Neuronal stem cell (in vitro differentiated cells): ENCODE data around the gene UNC80.

Experiments used
- DNase-seq: peaks from one replicate; pipeline ENCODE4 v3.0.0-alpha.2; 2013; ENCODE audit warnings: low spot score
- H2AFZ ChIP-seq: one replicate; pipeline ENCODE4 v1.6.1; 2013; ENCODE audit warnings: mild to moderate bottlenecking, low read length, inconsistent platforms
- H2AK5ac ChIP-seq: 2 replicates; pipeline ENCODE4 v1.6.1; 2013; ENCODE audit warnings: low read depth, mild to moderate bottlenecking, inconsistent platforms, low read length, moderate library complexity, mixed read lengths
- H2BK120ac ChIP-seq: 2 replicates; pipeline ENCODE4 v1.6.1; 2013; ENCODE audit warnings: low read depth, mild to moderate bottlenecking, inconsistent platforms, low read length, moderate library complexity, mixed read lengths
- H2BK12ac ChIP-seq: one replicate; pipeline ENCODE4 v1.6.1; 2013; ENCODE audit warnings: low read length, inconsistent platforms
- H2BK15ac ChIP-seq: 2 replicates; pipeline ENCODE4 v1.6.1; 2013; ENCODE audit warnings: mild to moderate bottlenecking, low read length, inconsistent platforms, mixed read lengths
- H2BK5ac ChIP-seq: one replicate; pipeline ENCODE4 v1.6.1; 2013; ENCODE audit warnings: inconsistent platforms, mild to moderate bottlenecking, low read length, moderate library complexity
- H3K14ac ChIP-seq: one replicate; pipeline ENCODE4 v1.6.1; 2013; ENCODE audit warnings: low read length, inconsistent platforms
- H3K18ac ChIP-seq: 2 replicates; pipeline ENCODE4 v1.6.1; 2013; ENCODE audit warnings: low read length, inconsistent platforms
- H3K23ac ChIP-seq: 2 replicates; pipeline ENCODE4 v1.6.1; 2013; ENCODE audit warnings: low read depth, mild to moderate bottlenecking, mixed read lengths, low read length, inconsistent platforms; ENCODE audit not compliant: poor library complexity
- H3K27ac ChIP-seq: replicated peaks from 3 replicates; pipeline ENCODE4 v1.5.1; 2013; ENCODE audit warnings: low read length, inconsistent platforms
- H3K27me3 ChIP-seq, 3 experiments: 2 replicates each; pipeline ENCODE4 v1.6.1; 2013; ENCODE audit warnings: low read length in 3 of 3, mild to moderate bottlenecking in 2 of 3, inconsistent platforms in 1 of 3, low read depth in 1 of 3, mixed read lengths in 1 of 3, moderate library complexity in 1 of 3; ENCODE audit not compliant: control insufficient read depth in 3 of 3, insufficient read depth in 3 of 3
- H3K36me3 ChIP-seq, 2 donors: replicated peaks in 1 of 2; 2 replicates each; pipeline ENCODE4 v1.6.1; 2013; ENCODE audit warnings: low read length in 2 of 2; ENCODE audit not compliant: control insufficient read depth in 2 of 2, insufficient read depth in 2 of 2
- H3K4ac ChIP-seq: 2 replicates; pipeline ENCODE4 v1.6.1; 2013; ENCODE audit warnings: inconsistent platforms, mild to moderate bottlenecking, low read length, moderate library complexity
- H3K4me1 ChIP-seq, 2 donors: 1 replicate in 1 of 2; 2 replicates in 1 of 2; pipeline ENCODE4 v1.6.1; 2013; ENCODE audit warnings: low read length in 2 of 2, low read depth in 1 of 2; ENCODE audit not compliant: control insufficient read depth in 2 of 2, insufficient read depth in 1 of 2
- H3K4me2 ChIP-seq: one replicate; pipeline ENCODE4 v1.6.1; 2013; ENCODE audit warnings: mild to moderate bottlenecking, low read length, inconsistent platforms; ENCODE audit not compliant: insufficient read depth, poor library complexity, severe bottlenecking
- H3K4me3 ChIP-seq, 2 donors: 2 replicates each; pipeline ENCODE4 v1.5.1; 2013; ENCODE audit warnings: low read length in 2 of 2, mild to moderate bottlenecking in 2 of 2, inconsistent platforms in 1 of 2, moderate library complexity in 1 of 2
- H3K79me1 ChIP-seq: one replicate; pipeline ENCODE4 v1.6.1; 2013; ENCODE audit warnings: low read depth, mild to moderate bottlenecking, inconsistent platforms, low read length, moderate library complexity
- H3K9ac ChIP-seq: one replicate; pipeline ENCODE4 v1.6.1; 2013; ENCODE audit warnings: mild to moderate bottlenecking, low read depth, low read length, inconsistent platforms; ENCODE audit not compliant: poor library complexity
- H3K9me3 ChIP-seq, 2 donors: replicated peaks in 1 of 2; 2 replicates each; pipeline versions ENCODE3 to v1.6.1; 2013; ENCODE audit warnings: low read length in 2 of 2, mild to moderate bottlenecking in 2 of 2, inconsistent platforms in 1 of 2, low read depth in 1 of 2, mixed read lengths in 1 of 2, moderate library complexity in 1 of 2; ENCODE audit not compliant: control insufficient read depth in 2 of 2, insufficient read depth in 1 of 2
- H4K8ac ChIP-seq: one replicate; pipeline ENCODE4 v1.6.1; 2013; ENCODE audit warnings: low read depth, mild to moderate bottlenecking, inconsistent platforms, low read length, moderate library complexity
- H4K91ac ChIP-seq: one replicate; pipeline ENCODE4 v1.6.1; 2013; ENCODE audit warnings: low read length, low read depth, mild to moderate bottlenecking, inconsistent platforms; ENCODE audit not compliant: poor library complexity
- WGBS, 2 donors: extraction: QIAGEN DNeasy Blood & Tissue Kit; methylation state at CpG; one replicate each; pipeline ENCODE4 v1.1.7; 2013; ENCODE audit warnings: missing lambda C conversion rate in 2 of 2, mixed read lengths in 1 of 2; ENCODE audit not compliant: insufficient read length in 2 of 2, insufficient replicate concordance in 1 of 2; ENCODE audit errors: extremely low coverage in 2 of 2; 5-methylcytosine and 5-hydroxymethylcytosine counted together

The UNC80 gene

DNA sequence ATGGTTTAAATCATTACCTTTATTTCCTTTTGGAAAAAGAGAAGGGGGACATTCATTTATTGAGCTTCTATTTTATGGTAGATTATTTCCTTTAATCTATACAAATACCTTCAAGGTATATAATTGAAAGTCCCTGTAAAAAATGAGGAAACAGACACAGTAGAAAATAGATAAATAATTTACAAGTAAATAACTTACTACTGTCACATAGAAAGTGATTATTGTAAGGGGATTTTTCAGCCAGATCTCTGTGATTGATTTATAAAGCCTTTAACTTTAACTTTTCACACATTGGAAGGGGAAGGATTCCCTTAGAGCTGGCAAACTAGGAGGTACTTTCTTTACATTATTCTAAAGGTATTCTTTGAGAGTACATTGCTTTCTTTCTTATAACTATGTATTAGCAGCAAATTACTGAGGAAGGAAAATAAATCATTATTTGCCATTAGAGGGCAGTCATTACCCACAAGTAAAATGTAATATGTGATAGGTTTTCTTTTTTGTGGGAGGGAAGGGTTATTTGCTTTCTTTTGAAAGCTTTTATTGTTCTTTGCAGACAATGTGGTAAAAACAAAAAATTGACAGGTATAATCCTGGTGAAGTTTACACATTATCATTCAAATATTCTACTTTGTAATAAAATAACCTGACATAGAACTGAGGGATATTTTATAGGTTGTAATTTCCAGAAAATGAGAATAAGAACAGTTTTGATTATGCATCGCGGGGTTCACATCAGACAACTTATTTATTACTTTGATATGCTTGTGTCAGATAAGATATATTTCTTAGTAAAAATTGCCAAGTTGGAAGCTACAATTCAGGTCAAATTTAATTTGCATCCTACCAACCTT is 206.0 kb downstream of the UNC80 start:
- Histone ChIP-seq H3K4me2 (no peak overlapping the region), H2BK120ac (no peak overlapping the region), H3K27ac (no peak overlapping the region), H3K18ac (no peak overlapping the region), H2AK5ac (no peak overlapping the region), H3K79me1 (no peaks in the 10 kb centered on the region), H3K4me3 (no peak overlapping the region), H3K4ac (no peak overlapping the region), H4K91ac (no peak overlapping the region), H2BK12ac (no peak overlapping the region), H3K27me3 (no peaks in the 10 kb centered on the region), H2BK15ac (no peak overlapping the region), H3K4me1 (no peaks in the 10 kb centered on the region), H2BK5ac (no peak overlapping the region), H3K14ac (no peak overlapping the region), H4K8ac (no peak overlapping the region), H2AFZ (no peak overlapping the region), H3K23ac (no peak overlapping the region), H3K9ac (no peak overlapping the region), H3K36me3 (no peaks in the 10 kb centered on the region), H3K9me3 (no peaks in the 10 kb centered on the region)
- no CpG with 5 or more reads among the region's 2 CpGs for WGBS, 2 donors
- DNase-seq, result peak; percentile 21

DNA sequence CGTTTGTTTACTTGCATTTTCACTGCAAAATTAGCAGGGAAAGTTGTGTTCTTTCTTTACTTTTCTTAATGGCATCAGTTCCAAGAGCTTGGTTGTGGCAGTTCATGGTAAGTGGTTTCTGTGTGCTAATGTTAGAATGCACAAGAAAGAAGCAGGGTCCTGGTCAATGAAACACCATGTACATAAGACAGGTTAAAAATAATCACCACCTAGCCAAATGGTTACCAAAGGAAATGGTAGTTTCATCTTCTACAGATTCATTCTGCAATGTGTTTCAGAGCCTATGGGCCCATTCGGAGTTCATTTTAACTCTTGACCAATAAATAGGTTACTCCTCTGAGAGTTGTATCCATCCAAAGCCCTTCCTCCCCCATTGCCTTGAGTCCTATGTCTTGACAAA is 212.7 kb downstream of the UNC80 start:
- Histone ChIP-seq H2AFZ (no peak overlapping the region), H3K27ac (no peak overlapping the region), H3K4me1 (no peaks in the 10 kb centered on the region), H3K79me1 (no peaks in the 10 kb centered on the region), H3K9me3 (no peaks in the 10 kb centered on the region), H2BK5ac (no peak overlapping the region), H2BK15ac (no peak overlapping the region), H3K36me3 (no peaks in the 10 kb centered on the region), H3K4ac (no peak overlapping the region), H2BK12ac (no peak overlapping the region), H4K91ac (no peak overlapping the region), H3K9ac (no peak overlapping the region), H3K14ac (no peak overlapping the region), H3K4me3 (no peak overlapping the region), H2AK5ac (no peak overlapping the region), H3K18ac (no peak overlapping the region), H3K23ac (no peak overlapping the region), H3K4me2 (no peak overlapping the region), H3K27me3 (no peaks in the 10 kb centered on the region), H2BK120ac (no peak overlapping the region), H4K8ac (no peak overlapping the region)
- no peak for DNase-seq
- no CpG with 5 or more reads among the region's 2 CpGs for WGBS, 2 donors

DNA sequence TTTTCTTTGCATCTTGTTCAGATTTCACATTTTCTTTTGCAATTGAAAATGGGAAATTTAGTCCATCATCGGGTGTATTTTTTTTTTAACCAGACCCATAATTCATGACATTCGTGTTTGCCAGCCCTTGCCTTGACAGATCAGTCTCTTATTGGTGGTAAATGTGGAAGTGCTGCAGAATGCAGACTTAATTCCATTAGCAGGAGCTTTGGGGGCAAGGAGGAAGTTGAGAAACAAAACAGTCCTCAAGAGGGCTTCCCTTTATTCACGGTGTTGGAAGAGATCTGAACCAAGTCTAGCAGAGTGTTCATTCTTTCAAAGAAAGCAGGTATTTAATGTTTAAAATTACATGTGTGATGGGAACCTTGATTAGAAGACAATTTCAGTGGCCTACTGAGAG is 214.2 kb downstream of the UNC80 start:
- Histone ChIP-seq H4K8ac (no peak overlapping the region), H3K4me1 (no peaks in the 10 kb centered on the region), H3K9ac (no peak overlapping the region), H2AK5ac (no peak overlapping the region), H2BK15ac (no peak overlapping the region), H2AFZ (no peak overlapping the region), H3K18ac (no peak overlapping the region), H4K91ac (no peak overlapping the region), H3K79me1 (no peaks in the 10 kb centered on the region), H3K4me3 (no peak overlapping the region), H2BK120ac (no peak overlapping the region), H2BK5ac (no peak overlapping the region), H3K14ac (no peak overlapping the region), H3K9me3 (no peaks in the 10 kb centered on the region), H2BK12ac (no peak overlapping the region), H3K4me2 (no peak overlapping the region), H3K36me3 (no peaks in the 10 kb centered on the region), H3K23ac (no peak overlapping the region), H3K27ac (no peak overlapping the region), H3K27me3 (no peaks in the 10 kb centered on the region), H3K4ac (no peak overlapping the region)
- WGBS, 2 donors, result no CpG with 5 or more reads among the region's 3 CpGs
- DNase-seq, result no peak

DNA sequence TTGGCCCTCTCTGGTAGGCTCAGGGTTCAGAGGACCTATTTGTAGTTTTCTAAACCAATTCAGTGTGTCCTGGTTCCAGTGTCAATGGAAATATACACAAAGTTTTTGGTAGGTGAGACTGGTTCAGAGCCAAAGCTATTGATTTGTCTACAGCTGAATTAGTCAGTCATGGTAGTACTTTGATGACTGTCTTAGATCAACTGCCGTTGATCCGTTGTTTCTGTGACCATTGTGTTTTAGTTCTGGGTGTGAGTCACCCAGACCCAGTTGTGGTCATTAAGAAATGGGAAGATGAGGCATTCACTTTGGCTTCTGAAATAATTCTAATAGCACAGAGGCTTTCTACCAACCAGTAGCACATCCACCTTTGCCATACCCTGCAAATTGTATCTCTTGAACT is 214.8 kb downstream of the UNC80 start:
- no peak overlapping the region for H2BK120ac ChIP-seq

More for the DNA sequence above, 214.8 kb downstream of the UNC80 start:
- H3K27ac ChIP-seq, result no peak overlapping the region
- H3K27me3 ChIP-seq, result no peaks in the 10 kb centered on the region
- no peak overlapping the region for H4K8ac ChIP-seq
- H3K36me3 ChIP-seq, result no peaks in the 10 kb centered on the region
- H3K4me2 ChIP-seq, result no peak overlapping the region
- H3K18ac ChIP-seq, result no peak overlapping the region
- no peaks in the 10 kb centered on the region for H3K4me1 ChIP-seq
- H3K23ac ChIP-seq, result no peak overlapping the region
- no peaks in the 10 kb centered on the region for H3K79me1 ChIP-seq
- H3K9me3 ChIP-seq, result no peaks in the 10 kb centered on the region
- H3K4me3 ChIP-seq, result no peak overlapping the region
- no peak overlapping the region for H3K4ac ChIP-seq
- no peak overlapping the region for H3K9ac ChIP-seq
- no peak overlapping the region for H2AFZ ChIP-seq
- H2BK5ac ChIP-seq, result no peak overlapping the region
- H2BK15ac ChIP-seq, result no peak overlapping the region
- no peak overlapping the region for H2AK5ac ChIP-seq
- WGBS, 2 donors, result no CpG with 5 or more reads among the region's 2 CpGs
- no peak overlapping the region for H2BK12ac ChIP-seq
- DNase-seq, result no peak
- no peak overlapping the region for H4K91ac ChIP-seq
- no peak overlapping the region for H3K14ac ChIP-seq
